Measurements from ENCODE around the gene ZNF575.

- TF ChIP-seq CTCF (IDR thresholded peaks at IDR 0.05; ENCODE audit: poor library complexity), result no peak
- no peak for TF ChIP-seq EZH2 (IDR thresholded peaks at IDR 0.05; ENCODE audit: borderline replicate concordance)
Observed at GRCh38 chr19:43483281-43483680, 49.7 kb upstream of the ZNF575 start.
